Activated T-cell treated with anti-CD3 and anti-CD28 coated beads, Interleukin-2, amount 50 U/mL, for 48 hours (primary cell): ENCODE measurements around the gene SETBP1.

Source experiments
- DNase-seq, 2 experiments: peaks; one replicate each; pipeline ENCODE4 v3.0.0-alpha.2; 2020

The SETBP1 gene

DNA sequence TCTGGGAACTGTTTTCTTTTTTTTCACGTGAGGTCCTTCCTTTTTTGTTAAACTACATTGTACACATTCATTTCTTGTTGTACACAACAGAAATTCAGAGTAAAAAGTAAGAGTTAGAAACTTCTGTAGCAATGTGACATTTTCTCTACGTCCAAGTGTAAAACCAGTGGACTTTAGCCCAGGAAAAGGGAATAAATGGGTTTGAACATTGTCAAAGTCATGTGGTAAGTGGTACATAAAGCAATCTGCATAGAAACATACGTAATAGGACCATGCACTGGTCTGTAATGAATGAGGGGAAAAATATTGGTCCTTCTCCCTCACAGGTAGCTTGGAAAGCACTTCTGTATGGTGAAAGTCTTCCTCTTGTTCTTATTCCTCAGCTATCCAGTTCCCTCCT lies 421.4 kb downstream of the SETBP1 start:
- no peak for DNase-seq

DNA sequence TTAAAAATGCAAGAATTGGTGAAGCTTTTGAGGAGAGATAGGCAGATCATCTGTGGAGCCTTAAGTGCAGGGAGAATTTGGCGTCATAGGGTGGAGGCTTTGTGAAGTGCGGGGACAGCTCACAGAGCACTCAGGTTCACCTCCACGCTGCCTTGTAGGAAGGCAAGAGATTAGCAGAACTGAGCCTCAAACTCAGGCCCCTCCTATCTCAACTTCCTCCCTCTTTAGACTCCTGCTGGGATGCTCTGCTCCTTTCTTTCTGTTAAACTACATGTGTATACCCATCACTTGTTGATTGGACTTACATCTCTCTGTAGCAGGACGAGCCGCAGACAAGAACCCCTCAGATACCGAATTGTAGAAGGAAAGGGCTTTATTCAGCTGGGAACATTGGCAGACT lies 422.2 kb downstream of the SETBP1 start:
- no peak for DNase-seq

DNA sequence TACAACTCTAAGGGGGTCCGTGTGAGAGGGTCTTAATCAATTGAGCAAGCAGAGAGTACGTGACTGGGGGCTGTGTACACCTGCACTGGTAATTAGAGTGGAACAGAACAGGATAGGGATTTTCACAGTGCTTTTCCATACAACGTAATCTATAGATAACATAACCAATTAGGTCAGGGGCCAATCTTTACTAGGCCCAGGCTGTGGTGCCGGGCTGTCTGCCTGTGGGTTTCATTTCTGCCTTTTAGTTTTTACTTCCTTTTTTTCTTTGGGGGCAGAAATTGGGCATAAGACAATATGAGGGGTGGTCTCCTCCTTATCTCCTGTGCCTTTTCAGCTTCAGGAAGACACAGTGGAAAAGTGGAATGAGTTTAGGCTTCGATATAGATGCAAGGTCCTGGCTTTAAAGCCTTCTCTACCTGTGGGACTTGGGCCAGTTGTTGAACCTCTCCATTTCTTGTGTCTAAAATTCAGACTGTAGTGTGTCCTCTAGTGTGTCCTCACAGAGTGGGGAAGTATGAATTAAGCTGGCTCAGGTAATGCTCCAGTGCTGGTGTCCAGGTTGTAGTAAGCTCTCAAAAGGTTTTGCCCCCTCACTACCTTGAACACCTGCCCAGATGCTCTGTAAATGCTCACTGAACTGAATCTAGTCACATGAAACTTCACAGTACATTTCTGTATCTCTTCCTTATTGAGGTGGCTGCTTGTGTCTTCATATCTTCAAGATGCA lies 422.8 kb downstream of the SETBP1 start:
- DNase-seq, result no peak

DNA sequence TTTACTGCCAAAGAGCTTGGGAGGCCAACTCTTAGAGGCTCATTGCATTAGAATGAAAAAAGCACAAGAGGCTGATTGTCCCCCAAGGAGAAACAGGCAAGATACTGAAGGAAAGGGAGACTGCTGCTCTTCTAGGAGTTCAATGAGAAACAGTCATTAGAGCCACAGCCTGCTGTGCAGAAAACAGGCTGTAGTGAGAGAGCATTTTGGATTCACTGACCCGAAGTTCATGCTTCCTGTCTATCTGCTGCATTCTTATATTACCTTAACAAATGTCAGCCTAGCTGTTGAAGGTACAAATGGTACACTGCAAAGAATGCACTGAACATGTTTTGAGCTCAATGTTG lies 423.3 kb downstream of the SETBP1 start:
- no peak for DNase-seq

DNA sequence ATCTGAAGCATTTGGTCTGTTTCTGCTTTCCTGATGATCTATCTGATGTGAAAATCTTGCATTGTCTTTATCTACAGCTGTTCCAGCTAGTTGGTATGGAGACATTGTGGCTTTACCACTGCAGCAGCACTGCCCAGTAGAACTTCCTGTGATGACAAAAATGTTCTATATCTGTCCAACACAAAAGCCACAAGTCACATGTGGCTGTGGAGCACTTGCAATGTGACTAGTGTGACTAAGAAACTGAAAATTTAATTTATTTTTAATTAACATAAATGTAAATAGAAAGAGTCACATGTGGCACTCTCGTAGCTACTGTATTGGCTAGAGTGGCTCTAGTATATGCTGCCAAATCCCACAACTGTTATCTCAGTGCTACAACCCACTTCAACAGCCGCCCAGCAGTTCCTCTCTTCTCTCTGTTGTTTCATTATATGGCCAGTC lies 425.7 kb downstream of the SETBP1 start:
- DNase-seq, result no peak

DNA sequence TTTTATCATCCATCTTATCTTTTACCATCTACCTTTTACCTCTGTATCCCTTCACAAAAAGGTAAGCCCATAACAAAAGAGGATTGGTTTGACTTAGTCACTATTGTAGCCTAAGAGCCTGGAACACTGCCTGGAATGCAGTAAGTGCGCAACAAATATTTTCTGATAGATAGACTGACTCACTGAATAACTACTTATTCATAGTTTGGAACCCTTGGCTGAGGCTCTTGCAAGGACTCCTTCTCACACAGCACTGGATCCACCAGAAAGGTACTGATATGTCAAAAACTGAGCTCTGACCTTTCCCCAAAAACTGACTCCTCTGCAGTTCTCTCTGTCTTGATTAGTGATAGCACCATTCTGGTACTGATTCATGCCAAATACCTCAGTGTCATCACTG lies 426.7 kb downstream of the SETBP1 start:
- no peak for DNase-seq

DNA sequence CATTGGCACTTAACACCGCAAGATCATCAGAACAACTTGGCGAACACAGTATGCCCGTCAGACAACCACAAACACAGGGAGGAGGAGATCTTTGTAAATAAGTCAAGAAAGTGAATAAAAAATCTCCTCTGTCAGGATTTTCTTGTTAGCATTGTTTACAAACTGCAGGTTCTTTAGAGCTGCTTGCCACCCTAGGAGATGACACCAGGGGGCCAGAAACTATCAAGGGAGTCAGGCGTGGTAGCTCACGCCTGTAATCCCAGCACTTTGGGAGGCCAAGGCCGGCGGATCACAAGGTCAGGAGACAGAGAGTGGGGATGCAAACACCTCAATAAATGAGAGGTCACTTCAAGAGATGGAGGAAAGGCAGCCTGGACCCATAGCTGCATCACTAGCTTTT lies 428.1 kb downstream of the SETBP1 start:
- no peak for DNase-seq

DNA sequence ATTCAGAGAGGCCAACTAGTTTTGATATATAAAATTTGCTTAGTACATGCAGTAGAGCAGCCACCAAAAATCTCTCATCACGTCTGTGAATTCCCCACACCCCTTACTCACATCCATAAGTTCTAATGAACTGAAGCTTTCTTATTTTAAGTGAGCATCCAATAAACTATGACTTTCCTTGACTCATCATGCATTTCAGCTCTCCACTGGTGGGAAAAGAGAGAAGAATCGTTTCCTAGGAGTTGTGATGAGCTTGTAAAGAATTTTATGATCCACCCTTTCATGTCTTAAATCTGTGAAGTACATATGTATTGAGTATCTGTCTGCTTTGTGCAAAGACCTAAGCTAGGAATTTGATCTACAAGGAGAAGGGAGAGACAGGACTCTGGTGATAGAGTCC lies 428.6 kb downstream of the SETBP1 start:
- no peak for DNase-seq

DNA sequence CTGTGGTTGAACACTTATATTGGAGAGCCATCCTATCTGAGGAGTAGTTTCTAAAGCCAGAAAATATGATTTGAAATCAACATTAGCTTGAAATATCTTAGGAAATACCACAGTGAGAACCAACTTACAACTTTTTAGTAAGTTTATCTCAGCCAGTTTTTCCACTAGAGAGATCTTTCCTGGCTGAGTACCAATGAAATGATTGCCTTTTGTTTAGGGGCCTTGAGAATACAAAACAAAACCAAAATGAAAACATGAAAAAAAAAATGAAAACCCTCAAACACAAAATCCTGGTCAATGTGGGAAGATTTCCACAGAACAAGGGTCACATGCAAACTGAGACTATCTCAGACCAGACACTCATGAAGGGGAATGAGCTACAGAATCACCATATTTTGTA lies 429.0 kb downstream of the SETBP1 start:
- DNase-seq, result no peak

DNA sequence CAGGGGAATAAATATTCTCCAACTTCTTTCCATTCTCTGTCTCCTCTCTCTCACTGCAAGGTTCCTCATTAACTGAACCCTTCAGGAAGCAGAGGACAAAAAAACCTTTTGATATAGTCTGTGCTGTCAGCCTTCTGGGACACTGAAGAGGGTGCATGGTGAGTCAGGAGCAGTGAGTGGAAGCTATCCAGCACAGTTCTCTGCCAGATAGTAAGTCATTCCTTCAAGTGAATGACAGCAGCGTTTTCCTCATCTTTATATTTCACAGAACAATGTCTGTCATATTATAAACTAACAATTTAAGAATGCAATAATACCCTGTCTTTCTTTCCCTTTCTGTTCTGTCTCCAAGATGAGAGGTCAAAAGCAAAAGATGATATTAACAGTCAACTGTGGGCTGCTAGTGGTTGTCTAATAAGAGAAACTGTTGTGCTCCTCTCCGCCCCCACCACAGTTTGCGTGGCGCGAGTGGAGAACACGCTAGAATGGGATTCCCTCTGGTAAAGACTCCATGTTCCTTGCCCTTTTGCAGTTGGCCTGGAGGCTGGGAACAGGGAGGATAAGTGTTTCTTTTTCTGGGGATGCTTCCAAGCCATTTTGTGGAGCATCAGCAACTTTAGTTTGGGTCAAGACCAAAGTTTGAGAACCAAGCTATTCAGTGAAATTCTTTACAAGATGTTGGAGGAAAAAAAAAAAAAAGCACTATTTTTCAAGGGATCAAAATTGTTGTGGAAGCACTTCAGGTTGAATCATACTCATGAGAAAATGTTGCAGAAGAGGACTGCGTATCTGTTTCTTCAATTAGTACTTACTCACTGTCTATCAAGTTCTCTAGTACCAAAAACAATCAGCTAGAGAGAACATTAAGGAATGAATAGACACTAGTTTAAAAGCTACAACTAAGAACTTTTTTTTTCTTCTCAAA lies 430.2 kb downstream of the SETBP1 start:
- DNase-seq, result no peak

DNA sequence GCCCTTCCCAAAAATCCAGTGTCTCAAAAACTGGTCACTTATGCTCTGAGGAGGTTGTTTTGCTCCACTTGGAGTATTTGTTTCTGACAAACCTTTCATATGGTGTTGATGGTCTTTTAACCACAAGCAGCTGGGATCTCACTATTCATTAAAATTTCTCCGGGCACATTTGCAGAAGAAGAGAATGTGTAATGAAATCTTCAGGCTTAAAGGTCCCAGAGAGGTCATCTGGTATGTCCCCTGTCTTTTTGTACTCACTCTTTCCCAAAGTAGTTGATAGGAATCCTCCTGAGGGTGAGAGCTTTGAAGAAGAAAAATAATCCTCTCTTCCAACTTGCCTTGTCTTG lies 430.8 kb downstream of the SETBP1 start:
- no peak for DNase-seq

DNA sequence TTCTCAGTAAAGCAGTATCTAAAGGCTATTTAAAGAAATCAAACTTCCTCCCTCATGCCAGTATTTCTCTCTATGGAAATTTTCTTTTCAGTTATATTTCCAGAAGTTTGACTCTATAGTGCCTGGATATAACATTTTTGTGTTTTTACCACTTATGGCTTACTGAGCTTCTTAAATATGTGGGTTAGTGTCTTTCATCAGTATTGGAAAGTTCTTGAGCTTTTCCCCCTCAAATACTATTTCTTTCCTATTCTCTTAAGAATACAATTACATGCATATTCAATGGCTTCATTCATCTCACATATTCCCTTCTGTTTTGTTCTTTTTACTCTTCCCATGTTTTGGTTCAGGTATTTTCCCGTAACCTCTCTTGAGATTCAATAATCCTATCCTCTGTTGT lies 432.0 kb downstream of the SETBP1 start:
- DNase-seq, result no peak

DNA sequence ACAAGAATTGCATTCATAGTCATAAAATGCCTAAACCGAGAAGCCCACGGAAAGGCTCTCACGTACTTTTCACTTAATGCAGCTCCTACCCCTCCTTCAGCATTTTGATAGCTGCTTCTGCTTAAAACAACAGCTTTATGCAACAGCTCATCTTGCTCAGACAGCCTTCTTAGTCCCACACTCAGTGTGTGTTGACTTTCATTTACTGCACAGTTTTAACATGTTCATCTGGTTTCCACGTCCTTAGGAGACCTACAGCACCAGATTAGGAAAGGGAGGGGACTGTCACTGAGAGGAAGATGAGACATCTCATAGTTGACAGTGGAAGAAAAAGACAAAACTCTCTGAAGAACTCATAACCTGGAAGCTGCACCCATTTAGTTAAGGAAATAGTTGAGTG lies 435.4 kb downstream of the SETBP1 start:
- DNase-seq, result no peak
